K562 (cell line): ENCODE results near the gene PRPF39. TPM values are rescaled to one million over a fixed set of nuclear protein-coding genes. Genes with fewer than 3 reads are reported as not detected.

ENCODE experiments used
- CAMTA2 ChIP-seq: fragments of 250-450 bp; sonication (Bioruptor Pico); conservative IDR thresholded peaks from 2 replicates; pipeline ENCODE4 v1.5.1; 2022
- EP400 ChIP-seq: fragments of 450-650 bp; IDR thresholded peaks from 2 replicates; pipeline ENCODE4 v1.6.1; 2017; ENCODE audit warnings: antibody characterized with exemption, mild to moderate bottlenecking, moderate library complexity
- EWSR1 ChIP-seq: fragments of 450-650 bp; IDR thresholded peaks from 2 replicates; pipeline ENCODE4 v1.6.1; 2018; ENCODE audit warnings: borderline replicate concordance, mild to moderate bottlenecking, low read depth, moderate library complexity; ENCODE audit not compliant: partially characterized antibody
- JUND ChIP-seq, 2 experiments: IDR thresholded peaks; 2 replicates in 1 of 2; 3 replicates in 1 of 2; pipeline ENCODE4 v1.6.1; 2011; ENCODE audit warnings: borderline replicate concordance in 2 of 2, low read depth in 2 of 2, low read length in 2 of 2, improper control_type of control experiment in 1 of 2, missing biosample characterization in 1 of 2, missing genetic modification characterization in 1 of 2, missing genetic modification reagents in 1 of 2
- KAT2B ChIP-seq: IDR thresholded peaks from one replicate; pipeline ENCODE4 v1.6.1; 2012; ENCODE audit warnings: low read depth, mild to moderate bottlenecking, control low read depth, inconsistent platforms, low read length, moderate library complexity
- PYGO2 ChIP-seq: fragments of 450-650 bp; IDR thresholded peaks from 2 replicates; pipeline ENCODE4 v1.6.1; 2016; ENCODE audit warnings: mild to moderate bottlenecking, missing genetic modification characterization, moderate library complexity, missing compliant biosample characterization
- RAD21 ChIP-seq, 2 experiments: fragments of 250-450 bp in 1 of 2; fragments of 450-650 bp in 1 of 2; sonication (Bioruptor Pico) in 1 of 2; formaldehyde crosslinking in 1 of 2; IDR thresholded peaks in 1 of 2; conservative IDR thresholded peaks in 1 of 2; 2 replicates each; pipeline versions ENCODE4 v1.4.0 to v1.8.0; 2020 to 2022; ENCODE audit warnings: mild to moderate bottlenecking in 2 of 2, moderate library complexity in 1 of 2
- RBM15 ChIP-seq: fragments of 200-400 bp; formaldehyde crosslinking; IDR thresholded peaks from 2 replicates; pipeline ENCODE4 v1.6.1; 2018; ENCODE audit warnings: mild to moderate bottlenecking, low read length, moderate library complexity; ENCODE audit not compliant: insufficient read depth
- SIX5 ChIP-seq, 2 experiments: IDR thresholded peaks; 2 replicates each; pipeline ENCODE4 v1.6.1; 2011; ENCODE audit warnings: low read length in 2 of 2, borderline replicate concordance in 1 of 2, low read depth in 1 of 2, mild to moderate bottlenecking in 1 of 2, moderate library complexity in 1 of 2; ENCODE audit not compliant: insufficient read depth in 1 of 2
- SMARCE1 ChIP-seq: fragments of 450-650 bp; IDR thresholded peaks from 2 replicates; pipeline ENCODE4 v1.7.1; 2016; ENCODE audit warnings: mild to moderate bottlenecking
- SMC3 ChIP-seq: conservative IDR thresholded peaks from 2 replicates; pipeline ENCODE4 v1.6.1; 2011; ENCODE audit warnings: low read depth, low read length, improper control_type of control experiment; ENCODE audit not compliant: insufficient read depth
- SRF ChIP-seq, 2 experiments: fragments of 250-450, 450-650 bp in 1 of 2; sonication (Bioruptor Pico) in 1 of 2; sonication (generic) in 1 of 2; formaldehyde crosslinking; IDR thresholded peaks; 2 replicates each; pipeline versions ENCODE4 v1.5.0 to v1.5.1; 2020 to 2022; ENCODE audit warnings: mild to moderate bottlenecking in 1 of 2, missing genetic modification reagents in 1 of 2
- ZNF232 ChIP-seq: sonication (generic); formaldehyde crosslinking; IDR thresholded peaks from 2 replicates; pipeline ENCODE4 v1.8.0; 2022; ENCODE audit warnings: mild to moderate bottlenecking, missing genetic modification reagents
- ZNF253 ChIP-seq: fragments of 250-450 bp; sonication (Bioruptor Pico); conservative IDR thresholded peaks from 2 replicates; pipeline ENCODE4 v1.6.1; 2021; ENCODE audit warnings: mild to moderate bottlenecking
- polyA plus RNA-seq, 8 experiments: library from polyadenylated mRNA; depleted of rRNA in 4 of 8; stranded (reverse) in 5 of 8; unstranded in 3 of 8; fragments of >200 nt; fragmentation: Nextera tagmentation in 2 of 8; fragmentation: Illumina TruSeq in 1 of 8; extraction: Ambion mirVana in 2 of 8; extraction: Trizol in 1 of 8; gene quantifications; 2 replicates each; pipeline versions ENCODE4 v1.2.1 to v1.2.3, GENCODE V29; 2011 to 2014; ENCODE audit warnings: inconsistent platforms in 1 of 8, missing spikeins in 1 of 8
- total RNA-seq, 7 experiments: library from RNA; depleted of rRNA in 6 of 7; stranded (reverse); fragments of >200 nt in 6 of 7; fragmentation: Illumina TruSeq in 2 of 7; extraction: Trizol in 2 of 7; gene quantifications; 2 replicates each; pipeline versions ENCODE4 v1.2.1 to v1.2.3, GENCODE V29; 2011 to 2021; ENCODE audit warnings: low replicate concordance in 1 of 7
- TF ChIP-seq, protein P1 (sequence below), 2 experiments: IDR thresholded peaks in 1 of 2; conservative IDR thresholded peaks in 1 of 2; 2 replicates each; pipeline ENCODE4 v1.6.1; 2016; ENCODE audit warnings: low read depth in 2 of 2, mild to moderate bottlenecking in 1 of 2, missing compliant biosample characterization in 1 of 2, missing genetic modification characterization in 1 of 2, moderate library complexity in 1 of 2
- TF ChIP-seq, protein P2 (sequence below): fragments of 250-450 bp; sonication (Bioruptor Pico); IDR thresholded peaks from 2 replicates; pipeline ENCODE4 v1.4.0; 2020; ENCODE audit warnings: mild to moderate bottlenecking, moderate library complexity
- TF ChIP-seq, protein P3 (sequence below): fragments of 250-450 bp; sonication (Bioruptor Pico); IDR thresholded peaks from 2 replicates; pipeline ENCODE4 v1.6.1; 2021; ENCODE audit warnings: mild to moderate bottlenecking
- TF ChIP-seq, protein P4 (sequence below): fragments of 450-650 bp; conservative IDR thresholded peaks from 2 replicates; pipeline ENCODE4 v1.6.1; 2016; ENCODE audit warnings: missing genetic modification characterization, low read depth, mild to moderate bottlenecking, missing compliant biosample characterization, moderate library complexity

PRPF39 gene
- total and polyA plus RNA-seq, 9 of the 15 experiments (the other 6 are each of a cell fraction or from before 2014, with no cell fraction given), result 13.3 to 50.4 (median 24.8) TPM

DNA sequence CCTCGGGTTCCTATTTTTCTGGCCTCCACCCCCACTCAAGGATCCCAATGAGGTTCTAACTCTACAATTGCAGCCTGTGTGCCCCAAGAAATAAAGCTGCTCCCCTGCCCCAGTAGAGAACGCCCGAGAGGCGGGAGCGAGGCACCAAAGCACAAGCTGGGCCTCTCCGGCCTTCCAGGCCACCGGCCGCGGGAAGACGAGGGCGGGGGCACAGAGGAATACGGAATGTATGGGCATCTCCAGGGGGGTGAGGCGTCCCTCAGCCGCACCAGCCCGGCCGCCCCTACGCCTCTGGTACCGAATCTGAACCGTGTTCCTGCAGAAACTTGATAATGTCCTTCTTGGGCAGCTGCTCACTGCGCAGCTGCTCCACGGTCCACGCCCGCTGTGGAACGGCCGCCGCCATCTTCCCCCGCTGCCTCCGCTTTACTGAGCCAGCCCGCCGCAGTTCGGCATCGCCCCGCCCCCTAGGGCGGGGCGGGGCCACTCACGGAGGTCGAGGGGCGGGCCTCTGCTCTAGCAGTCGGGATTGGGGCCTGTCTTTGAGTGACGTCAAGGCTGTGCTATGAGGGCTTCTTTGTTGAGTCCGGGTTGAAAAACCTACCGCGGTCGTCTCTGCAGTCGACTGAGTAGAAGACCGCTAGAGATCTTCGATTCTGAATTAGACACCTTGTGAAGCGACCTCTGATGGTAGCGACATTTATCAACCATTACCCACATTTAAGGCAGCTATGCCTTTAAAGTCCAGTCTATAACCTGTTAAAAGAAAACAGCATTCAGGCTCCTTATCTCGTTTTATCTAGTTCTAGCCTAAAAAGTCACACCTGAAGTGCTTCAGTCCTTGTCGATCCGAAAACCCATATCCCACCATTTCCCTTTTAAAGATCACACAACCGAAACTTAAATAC is 50.4 kb downstream of the PRPF39 start, which contains the start of gene FKBP3 (continued):
- TF ChIP-seq KAT2B (no peak), CAMTA2 (CRISPR knock-in tag) (no peak), ZNF232 (CRISPR knock-in tag) (no peak), RAD21 (CRISPR knock-in tag; conservative IDR thresholded peaks at IDR 0.05 in 1 of 2, IDR thresholded peaks at IDR 0.05 in 1 of 2) (peak in 1 of 2 experiments; percentile 25; a peak in 1 of 4 replicates), SMARCE1 (no peak), EWSR1 (no peak), EP400 (peak; percentile 75), RBM15 (no peak), SMC3 (no peak), SIX5 (IDR thresholded peaks at IDR 0.05; ENCODE audit: borderline replicate concordance in 1 of 2, insufficient read depth in 1 of 2, low read depth in 1 of 2, low read length in 2 of 2) (peak in 1 of 2 experiments; percentile 22; a peak in 1 of 4 replicates), PYGO2 (tag) (no peak), ZNF253 (no peak), JUND (IDR thresholded peaks at IDR 0.05; ENCODE audit: borderline replicate concordance, low read depth, low read length) (peak; percentile 80), JUND (tag; IDR thresholded peaks at IDR 0.05; ENCODE audit: borderline replicate concordance, low read depth, low read length) (no peak; the same call in 2 of the 3 replicates), SRF (CRISPR knock-in tag; IDR thresholded peaks at IDR 0.05) (peak in 1 of 2 experiments; percentile 57; a peak in 1 of 4 replicates)
- TF ChIP-seq, protein P1, sequence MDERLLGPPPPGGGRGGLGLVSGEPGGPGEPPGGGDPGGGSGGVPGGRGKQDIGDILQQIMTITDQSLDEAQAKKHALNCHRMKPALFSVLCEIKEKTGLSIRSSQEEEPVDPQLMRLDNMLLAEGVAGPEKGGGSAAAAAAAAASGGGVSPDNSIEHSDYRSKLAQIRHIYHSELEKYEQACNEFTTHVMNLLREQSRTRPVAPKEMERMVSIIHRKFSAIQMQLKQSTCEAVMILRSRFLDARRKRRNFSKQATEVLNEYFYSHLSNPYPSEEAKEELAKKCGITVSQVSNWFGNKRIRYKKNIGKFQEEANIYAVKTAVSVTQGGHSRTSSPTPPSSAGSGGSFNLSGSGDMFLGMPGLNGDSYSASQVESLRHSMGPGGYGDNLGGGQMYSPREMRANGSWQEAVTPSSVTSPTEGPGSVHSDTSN (CRISPR knock-in tag; IDR thresholded peaks at IDR 0.05; ENCODE audit: low read depth), result peak; percentile 41
- TF ChIP-seq, protein P1 (tag; conservative IDR thresholded peaks at IDR 0.05; ENCODE audit: low read depth), result peak; percentile 91
- TF ChIP-seq, protein P2, sequence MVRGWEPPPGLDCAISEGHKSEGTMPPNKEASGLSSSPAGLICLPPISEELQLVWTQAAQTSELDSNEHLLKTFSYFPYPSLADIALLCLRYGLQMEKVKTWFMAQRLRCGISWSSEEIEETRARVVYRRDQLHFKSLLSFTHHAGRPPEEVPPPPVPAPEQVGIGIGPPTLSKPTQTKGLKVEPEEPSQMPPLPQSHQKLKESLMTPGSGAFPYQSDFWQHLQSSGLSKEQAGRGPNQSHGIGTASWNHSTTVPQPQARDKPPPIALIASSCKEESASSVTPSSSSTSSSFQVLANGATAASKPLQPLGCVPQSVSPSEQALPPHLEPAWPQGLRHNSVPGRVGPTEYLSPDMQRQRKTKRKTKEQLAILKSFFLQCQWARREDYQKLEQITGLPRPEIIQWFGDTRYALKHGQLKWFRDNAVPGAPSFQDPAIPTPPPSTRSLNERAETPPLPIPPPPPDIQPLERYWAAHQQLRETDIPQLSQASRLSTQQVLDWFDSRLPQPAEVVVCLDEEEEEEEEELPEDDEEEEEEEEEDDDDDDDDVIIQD, result no peak
- TF ChIP-seq, protein P3, sequence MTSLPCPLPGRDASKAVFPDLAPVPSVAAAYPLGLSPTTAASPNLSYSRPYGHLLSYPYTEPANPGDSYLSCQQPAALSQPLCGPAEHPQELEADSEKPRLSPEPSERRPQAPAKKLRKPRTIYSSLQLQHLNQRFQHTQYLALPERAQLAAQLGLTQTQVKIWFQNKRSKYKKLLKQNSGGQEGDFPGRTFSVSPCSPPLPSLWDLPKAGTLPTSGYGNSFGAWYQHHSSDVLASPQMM (CRISPR knock-in tag), result no peak
- TF ChIP-seq, protein P4, sequence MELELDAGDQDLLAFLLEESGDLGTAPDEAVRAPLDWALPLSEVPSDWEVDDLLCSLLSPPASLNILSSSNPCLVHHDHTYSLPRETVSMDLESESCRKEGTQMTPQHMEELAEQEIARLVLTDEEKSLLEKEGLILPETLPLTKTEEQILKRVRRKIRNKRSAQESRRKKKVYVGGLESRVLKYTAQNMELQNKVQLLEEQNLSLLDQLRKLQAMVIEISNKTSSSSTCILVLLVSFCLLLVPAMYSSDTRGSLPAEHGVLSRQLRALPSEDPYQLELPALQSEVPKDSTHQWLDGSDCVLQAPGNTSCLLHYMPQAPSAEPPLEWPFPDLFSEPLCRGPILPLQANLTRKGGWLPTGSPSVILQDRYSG (tag), result no peak
